ENCODE results near the gene P2RX2. TPM values are rescaled to one million over a fixed set of nuclear protein-coding genes. Genes with fewer than 3 reads are reported as not detected.

Gene P2RX2
- not detected in 2 replicates for total RNA-seq

GRCh38 chr12:132618683-132619043 is at the start of gene P2RX2:
Gene P2RX2, plus strand, starts transcription at chr12:132618776. Its CDS starts 41 bp downstream, at chr12:132618817.

GRCh38 chr12:132610051-132610759 is 8.4 kb upstream of the P2RX2 start, which contains the start of gene LRCOL1:
Gene LRCOL1, minus strand, starts transcription at chr12:132610582. Its CDS starts 4,331 bp downstream, at chr12:132606251.

Small RNA genes lying within 50 kb of the gene (small RNA-seq; reads per million reads assigned to genes)
- not detected for gene MIR6763

Other genes with a start within 250 kb of the P2RX2 start
- gene FBRSL1, start 128.6 kb upstream of the P2RX2 start, total RNA-seq, result 9.0 and 13.9 TPM in 2 replicates
- not detected in 2 replicates for gene LRCOL1, start 8.2 kb upstream of the P2RX2 start, total RNA-seq
- 15.7 and 37.7 TPM in 2 replicates for gene POLE, start 68.6 kb downstream of the P2RX2 start, total RNA-seq
- 13.0 and 29.3 TPM in 2 replicates for gene PXMP2, start 68.8 kb downstream of the P2RX2 start, total RNA-seq
- 16.9 and 35.5 TPM in 2 replicates for gene PGAM5, start 92.1 kb downstream of the P2RX2 start, total RNA-seq
- 130 and 152 TPM in 2 replicates for gene ANKLE2, start 143.1 kb downstream of the P2RX2 start, total RNA-seq
- gene GOLGA3, start 210.1 kb downstream of the P2RX2 start, total RNA-seq, result 104 and 161 TPM in 2 replicates

All from placental epithelial cell (primary cell).